DND-41 (cell line): ENCODE data around the gene LSP1.

ENCODE experiments used
- ATAC-seq: fragments of 200-7000 bp; cut with Tn5 transposase; 3 replicates; pipeline ENCODE4 v1.9.1; 2021; ENCODE audit warnings: low read depth; ENCODE audit not compliant: insufficient read depth
- DNase-seq: peaks from one replicate; pipeline ENCODE4 v3.0.0-alpha.2; 2020
- H2AFZ ChIP-seq: 2 replicates; pipeline ENCODE4 v1.6.0; 2012; ENCODE audit warnings: low read depth, low read length
- H3K27ac ChIP-seq: 2 replicates; pipeline ENCODE4 v1.5.1; 2012; ENCODE audit warnings: low read length, inconsistent platforms
- H3K27me3 ChIP-seq: fragments of 200-600 bp; sonication (generic); 2 replicates; pipeline ENCODE4 v1.6.0; 2012; ENCODE audit warnings: low read length, mild to moderate bottlenecking, inconsistent platforms; ENCODE audit not compliant: insufficient read depth, poor library complexity
- H3K36me3 ChIP-seq: 2 replicates; pipeline ENCODE4 v1.5.1; 2012; ENCODE audit warnings: low read length, inconsistent platforms; ENCODE audit not compliant: insufficient read depth
- H3K4me1 ChIP-seq: 2 replicates; pipeline ENCODE4 v1.5.1; 2012; ENCODE audit warnings: mild to moderate bottlenecking, low read length; ENCODE audit not compliant: insufficient read depth
- H3K4me2 ChIP-seq: 2 replicates; pipeline ENCODE4 v1.6.0; 2012; ENCODE audit warnings: mild to moderate bottlenecking, moderate library complexity, low read length, inconsistent platforms; ENCODE audit not compliant: insufficient read depth
- H3K4me3 ChIP-seq, 2 experiments: fragments of 200-600 bp in 1 of 2; shearing (Covaris generic) in 1 of 2; 2 replicates each; pipeline ENCODE4 v1.5.1; 2012 to 2016; ENCODE audit warnings: inconsistent platforms in 2 of 2, low read length in 2 of 2, mild to moderate bottlenecking in 2 of 2, low read depth in 1 of 2, moderate library complexity in 1 of 2
- H3K79me2 ChIP-seq: 2 replicates; pipeline ENCODE4 v1.6.0; 2012; ENCODE audit warnings: low read length, inconsistent platforms; ENCODE audit not compliant: insufficient read depth
- H3K9ac ChIP-seq: 2 replicates; pipeline ENCODE4 v1.6.0; 2012; ENCODE audit warnings: low read depth, mild to moderate bottlenecking, inconsistent platforms, low read length, moderate library complexity
- H3K9me3 ChIP-seq: 2 replicates; pipeline ENCODE4 v1.5.1; 2012; ENCODE audit warnings: low read length, moderate library complexity, mild to moderate bottlenecking, inconsistent platforms; ENCODE audit not compliant: insufficient read depth, severe bottlenecking
- H4K20me1 ChIP-seq: 2 replicates; pipeline ENCODE4 v1.6.0; 2012; ENCODE audit warnings: low read length; ENCODE audit not compliant: insufficient read depth
- CTCF ChIP-seq: IDR thresholded peaks from 2 replicates; pipeline ENCODE4 v1.5.1; 2012; ENCODE audit warnings: borderline replicate concordance, low read length, moderate library complexity, mild to moderate bottlenecking; ENCODE audit not compliant: poor library complexity, severe bottlenecking; ENCODE audit errors: extremely low read depth
- EZH2 ChIP-seq: IDR thresholded peaks from 3 replicates; pipeline ENCODE4 v1.6.1; 2012; ENCODE audit warnings: borderline replicate concordance, low read depth, mild to moderate bottlenecking, moderate library complexity, low read length, inconsistent platforms; ENCODE audit not compliant: severe bottlenecking

The LSP1 gene

GRCh38 chr11:1859004-1859403 is 6.1 kb downstream of the LSP1 start:
- no peaks in the 10 kb centered on the region for H3K36me3 ChIP-seq
- no peak for DNase-seq
- no peak overlapping the region for H3K4me2 ChIP-seq
- ATAC-seq, result no peak
- H3K27me3 ChIP-seq, result no peaks in the 10 kb centered on the region
- H4K20me1 ChIP-seq, result peaks cover 11% of the 10 kb centered on the region
- H3K9me3 ChIP-seq, result no peaks in the 10 kb centered on the region
- TF ChIP-seq EZH2 (no peak), CTCF (no peak)
- no peaks in the 10 kb centered on the region; the same call in 1 of the 2 replicates for H3K79me2 ChIP-seq
- no peak overlapping the region for H2AFZ ChIP-seq
- no peak overlapping the region for H3K9ac ChIP-seq
- no peak overlapping the region for H3K4me3 ChIP-seq
- H3K4me1 ChIP-seq, result no peaks in the 10 kb centered on the region
- H3K27ac ChIP-seq, result no peak overlapping the region

DNA sequence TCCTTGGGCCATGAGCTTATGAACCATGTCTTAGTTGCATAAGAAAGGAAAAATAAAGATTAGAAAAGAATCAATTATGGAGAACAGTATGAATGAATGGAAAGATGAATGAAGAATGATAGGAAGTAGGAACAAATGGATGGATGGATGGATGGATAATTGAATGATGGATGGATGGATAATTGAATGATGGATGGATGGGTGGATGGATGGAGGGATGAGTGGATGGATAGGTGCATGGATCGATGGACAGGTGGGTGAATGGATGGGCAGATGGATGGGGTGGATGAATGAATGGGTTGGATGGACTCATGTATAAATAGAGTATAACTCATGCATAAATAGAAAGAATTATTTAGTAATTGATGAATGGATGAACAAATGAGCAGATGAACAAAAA is 7.2 kb downstream of the LSP1 start:
- Histone ChIP-seq H3K9me3 (no peaks in the 10 kb centered on the region), H3K9ac (no peak overlapping the region), H3K27ac (no peak overlapping the region), H3K4me2 (no peak overlapping the region), H2AFZ (no peak overlapping the region), H3K27me3 (no peaks in the 10 kb centered on the region), H3K4me1 (no peaks in the 10 kb centered on the region), H3K36me3 (no peaks in the 10 kb centered on the region), H3K79me2 (no peaks in the 10 kb centered on the region), H4K20me1 (peaks cover 11% of the 10 kb centered on the region), H3K4me3 (no peak overlapping the region)
- no peak for DNase-seq
- no peak for ATAC-seq
- TF ChIP-seq EZH2, result no peak
- TF ChIP-seq CTCF, result no peak

DNA sequence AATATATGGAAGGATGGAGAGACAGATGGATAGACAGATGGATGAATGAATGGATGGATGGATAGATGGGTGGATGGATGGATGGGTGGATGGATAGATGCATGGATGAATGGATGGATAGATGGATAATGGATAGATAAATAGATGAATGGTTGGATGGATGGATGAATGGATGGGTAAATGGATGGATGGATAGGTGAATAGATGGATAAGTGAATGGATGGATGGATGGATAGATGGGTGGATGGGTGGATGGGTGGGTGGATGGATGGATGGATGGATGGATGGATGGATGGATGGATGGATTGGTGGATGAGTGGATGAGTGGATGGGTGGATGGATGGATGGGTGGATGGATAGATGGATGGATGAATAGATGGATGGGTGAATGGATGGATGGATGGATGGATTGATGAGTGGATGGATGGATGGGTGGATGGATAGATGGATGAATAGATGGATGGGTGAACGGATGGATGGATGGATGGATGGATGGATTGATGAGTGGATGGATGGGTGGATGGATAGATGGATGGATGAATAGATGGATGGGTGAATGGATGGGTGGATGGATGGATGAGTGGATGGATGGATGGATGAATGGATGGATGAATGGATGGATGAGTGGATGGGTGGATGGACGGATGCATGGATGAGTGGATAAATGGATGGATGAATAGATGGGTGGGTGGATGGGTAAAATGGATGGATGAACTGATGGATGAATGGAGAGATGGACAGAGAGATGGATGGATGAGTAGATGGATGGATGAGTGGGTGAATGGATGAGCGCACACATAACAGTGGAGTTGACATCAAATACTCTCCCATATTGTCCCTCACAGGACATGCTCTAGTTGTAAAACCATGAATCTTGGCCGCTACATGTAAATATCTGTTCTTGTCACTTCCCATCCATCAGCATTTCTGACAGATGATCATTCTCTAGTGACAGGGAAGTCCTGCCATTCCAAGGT is 8.8 kb downstream of the LSP1 start:
- ATAC-seq, result no peak

More for the DNA sequence above, 8.8 kb downstream of the LSP1 start:
- no peak overlapping the region for H3K9ac ChIP-seq
- no peaks in the 10 kb centered on the region for H3K4me1 ChIP-seq
- no peaks in the 10 kb centered on the region for H3K9me3 ChIP-seq
- no peaks in the 10 kb centered on the region for H3K27me3 ChIP-seq
- H3K27ac ChIP-seq, result no peak overlapping the region
- H3K36me3 ChIP-seq, result no peaks in the 10 kb centered on the region
- peaks cover 8% of the 10 kb centered on the region for H4K20me1 ChIP-seq
- H3K4me2 ChIP-seq, result no peak overlapping the region
- no peak overlapping the region for H2AFZ ChIP-seq
- TF ChIP-seq EZH2, result no peak
- no peak for TF ChIP-seq CTCF
- H3K79me2 ChIP-seq, result no peaks in the 10 kb centered on the region
- no peak overlapping the region for H3K4me3 ChIP-seq
- no peak for DNase-seq
